NCI-H2196 treated with DMSO at 0.1 percent for 48 hours (cell line): Measurements from ENCODE around the gene MYO10.
"Not testable (repeated sequence)": the region's sequence is repeated elsewhere in the genome, so short reads cannot be mapped to it uniquely, and the experiment has no call there.

Source experiments
- DNase-seq: peaks from one replicate; lab custom pipeline; 2025; ENCODE audit not compliant: unreplicated experiment; lab: John Stamatoyannopoulos, UW

The MYO10 gene

DNA sequence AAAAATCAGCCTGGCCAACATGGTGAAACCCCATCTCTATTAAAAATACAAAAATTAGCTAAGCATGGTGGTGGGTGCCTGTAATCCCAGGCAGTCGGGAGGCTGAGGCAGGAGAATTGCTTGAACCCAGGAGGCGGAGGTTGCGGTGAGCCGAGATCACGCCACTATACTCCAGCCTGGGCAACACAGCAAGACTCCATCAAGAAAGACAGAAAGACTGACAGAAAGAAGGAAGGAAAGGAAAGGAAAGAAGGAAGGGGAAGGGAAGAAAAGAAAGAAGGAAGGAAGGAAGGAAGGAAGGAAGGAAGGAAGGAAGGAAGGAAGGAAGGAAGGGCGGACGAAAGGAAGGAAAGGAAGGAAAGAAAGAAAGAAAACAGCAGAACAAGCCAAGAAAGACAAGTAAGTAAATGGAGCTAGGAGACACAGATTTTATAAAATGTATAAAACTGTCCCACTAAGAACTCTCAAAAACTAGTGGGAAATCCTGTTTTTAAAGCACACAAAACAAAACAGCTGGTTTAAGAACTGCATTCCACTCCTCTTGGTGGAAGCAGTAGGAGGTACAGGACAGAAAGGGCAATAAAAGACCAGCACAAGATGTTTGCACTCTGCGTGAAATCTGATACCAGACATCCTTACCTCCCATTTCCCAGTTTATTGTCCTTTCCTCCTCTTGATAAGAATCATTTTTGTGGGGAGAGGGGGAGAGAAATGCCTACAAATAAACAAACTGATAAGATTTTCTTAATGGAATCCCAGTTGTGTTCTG lies 46.7 kb downstream of the MYO10 start:
- DNase-seq, result no peak

DNA sequence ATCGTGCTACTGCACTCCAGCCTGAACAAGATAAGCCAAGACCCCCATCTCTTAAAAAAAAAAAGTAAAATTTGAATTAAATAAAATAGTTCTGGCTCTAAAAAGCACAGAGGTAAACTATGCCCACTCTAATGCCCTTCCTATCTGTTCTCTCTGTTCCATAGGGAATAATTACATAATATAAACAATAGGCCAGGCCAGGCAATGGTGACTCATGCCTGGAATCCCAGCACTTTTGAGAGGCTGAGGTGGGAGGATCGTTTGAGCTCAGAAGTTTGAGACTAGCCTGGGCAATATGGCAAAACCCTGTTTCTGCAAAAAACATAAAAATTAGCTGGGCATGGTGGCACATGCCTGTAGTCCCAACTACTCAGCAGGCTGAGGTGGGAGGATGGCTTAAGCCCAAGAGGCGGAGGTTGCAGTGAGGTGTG lies 47.4 kb downstream of the MYO10 start:
- no peak for DNase-seq

DNA sequence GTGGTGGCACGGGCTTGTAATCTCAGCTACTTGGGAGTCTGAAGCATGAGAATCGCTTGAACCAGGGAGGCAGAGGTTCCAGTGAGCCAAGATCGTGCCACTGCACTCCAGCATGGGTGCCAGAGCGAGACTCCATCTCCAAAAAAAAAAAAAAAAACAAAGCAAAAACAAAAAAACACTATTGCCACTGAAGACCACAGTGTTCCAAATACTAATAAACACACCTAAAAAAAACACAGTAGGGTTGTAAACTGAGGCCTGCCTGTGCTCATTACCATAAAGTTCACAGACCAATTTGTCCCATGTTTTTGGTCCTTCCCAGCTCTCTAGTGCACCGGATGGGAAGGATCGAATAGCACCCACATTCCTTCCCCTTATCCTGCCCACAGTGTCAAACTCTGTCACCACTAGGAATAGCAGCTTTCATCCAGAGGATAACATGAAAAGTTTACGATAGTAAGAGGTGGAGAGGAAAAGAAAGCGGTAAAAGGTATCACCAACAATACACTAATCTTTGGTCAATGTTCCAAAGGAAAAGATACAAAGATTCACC lies 49.2 kb downstream of the MYO10 start:
- no peak for DNase-seq

DNA sequence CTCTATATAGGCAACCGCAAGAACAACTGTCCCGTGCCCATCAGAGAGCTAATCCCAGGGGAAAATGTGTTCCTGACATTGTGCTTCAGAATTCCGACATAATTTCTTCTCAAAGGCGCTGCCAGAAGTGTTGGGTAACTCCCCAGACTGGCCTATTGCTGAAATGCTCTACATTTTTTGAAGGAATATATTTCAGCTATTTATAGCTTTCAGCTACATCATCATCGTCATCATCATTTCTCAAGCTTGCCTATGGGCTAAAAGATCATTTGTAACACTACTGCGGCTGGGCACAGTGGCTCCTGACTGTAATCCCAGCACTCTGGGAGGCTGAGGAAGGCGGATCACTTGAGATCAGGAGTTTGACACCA lies 49.7 kb downstream of the MYO10 start:
- DNase-seq, result no peak

DNA sequence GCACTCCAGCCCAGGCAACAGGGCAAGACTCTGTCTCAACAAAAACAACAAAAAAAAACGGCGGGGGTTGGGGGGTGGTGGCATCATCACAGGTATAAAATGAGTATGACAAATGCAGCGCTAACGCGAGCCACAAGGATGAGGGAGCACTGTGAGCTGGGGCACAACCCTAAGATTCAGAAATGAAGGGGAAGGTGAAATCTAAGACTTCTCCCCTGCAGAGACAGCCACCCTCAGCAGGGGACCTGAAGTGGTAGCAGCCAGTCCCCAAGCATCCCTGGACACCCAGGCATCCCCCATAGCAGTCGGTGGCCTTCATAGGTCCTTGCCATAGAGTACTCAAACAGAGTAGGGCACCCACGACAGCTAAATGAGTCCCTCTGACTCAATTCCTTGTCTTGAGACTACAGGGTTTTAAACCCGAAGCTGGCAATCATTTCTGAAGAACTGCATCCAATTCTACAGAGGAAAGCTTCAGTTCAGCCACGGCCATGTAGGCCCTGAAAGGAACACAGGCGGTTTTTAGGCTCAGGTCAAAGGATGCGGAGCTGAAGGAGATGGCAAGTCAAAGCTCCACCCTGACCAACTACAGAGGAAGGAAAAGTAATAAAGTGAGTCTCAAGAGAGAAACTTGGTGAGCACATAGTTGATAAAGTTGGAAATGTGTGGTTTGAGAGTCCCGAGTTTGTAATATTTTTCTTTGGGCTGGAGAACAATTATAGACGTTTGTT lies 50.3 kb downstream of the MYO10 start:
- no peak for DNase-seq

DNA sequence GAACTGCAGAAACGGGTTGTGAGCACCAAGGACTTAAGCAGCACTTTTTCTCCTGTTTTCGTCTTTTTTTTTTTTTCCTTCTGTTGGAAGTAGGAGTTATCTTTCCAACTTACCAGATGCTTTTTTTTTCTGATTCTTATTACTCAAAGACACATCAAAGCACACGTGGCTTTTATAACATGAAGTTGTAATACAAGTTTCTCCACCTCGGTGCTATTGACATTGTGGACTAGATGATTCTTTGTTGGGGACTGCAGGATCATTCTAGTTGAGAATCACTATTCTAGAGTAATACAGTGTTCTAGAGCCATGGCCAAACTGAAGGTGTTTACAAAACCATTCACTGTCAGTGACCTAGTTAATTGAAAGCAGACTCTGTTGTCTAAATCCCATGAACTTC lies 51.5 kb downstream of the MYO10 start:
- DNase-seq, result no peak

DNA sequence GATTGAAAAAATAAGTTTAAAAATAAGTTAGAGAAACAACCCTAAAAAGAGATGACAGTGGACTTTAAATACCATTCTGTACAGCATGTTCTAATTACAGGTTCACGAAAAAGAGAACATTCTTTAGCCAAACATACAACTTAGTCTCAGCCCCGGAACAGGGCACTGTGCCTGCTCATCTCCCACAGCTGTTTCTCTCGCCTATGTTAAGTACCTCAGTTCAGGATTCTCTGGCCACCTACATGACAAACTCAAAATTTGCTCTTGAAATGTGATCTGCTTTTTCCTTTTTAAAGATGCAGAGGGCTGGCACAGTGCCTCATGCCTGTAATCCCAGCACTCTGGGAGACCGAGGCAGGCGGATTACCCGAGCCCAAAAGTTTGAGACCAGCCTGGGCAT lies 52.3 kb downstream of the MYO10 start:
- no peak for DNase-seq

DNA sequence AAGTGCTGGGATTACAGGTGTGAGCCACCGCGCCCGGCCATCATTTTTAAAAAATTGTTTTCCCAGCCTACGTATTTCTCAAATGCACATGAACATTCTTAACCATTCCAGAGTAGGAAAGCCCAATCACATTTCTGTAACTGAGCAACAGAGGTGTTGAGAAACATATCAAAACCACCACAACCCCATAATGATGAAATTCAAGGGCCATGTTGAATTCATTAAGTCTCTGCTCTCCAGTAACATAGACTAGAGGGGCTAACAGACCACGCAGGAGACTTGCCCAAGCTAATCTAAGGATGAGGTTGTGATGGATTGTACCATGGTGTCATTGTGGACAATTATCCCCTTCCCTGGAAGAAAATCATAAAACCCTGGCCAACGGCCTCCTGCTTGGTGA lies 52.9 kb downstream of the MYO10 start:
- DNase-seq, result no peak

DNA sequence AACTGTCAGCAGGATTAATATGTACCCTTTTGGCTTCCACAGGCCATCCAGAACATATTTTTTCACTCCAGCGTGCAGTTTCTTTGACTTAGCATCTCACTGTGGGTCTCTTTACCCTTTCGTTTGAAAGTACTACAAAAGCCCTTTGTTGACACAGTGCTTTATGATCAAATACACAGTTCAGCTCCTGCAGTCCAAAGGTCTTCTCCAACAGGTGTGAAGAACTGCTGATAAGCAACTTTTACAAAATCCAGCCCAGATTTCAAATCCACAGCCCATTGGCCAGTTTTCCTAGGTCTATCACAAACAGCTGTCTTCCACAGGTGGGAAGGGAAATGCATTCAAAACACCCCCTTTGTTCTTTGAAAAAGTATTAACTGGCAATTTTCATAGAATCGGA lies 54.8 kb downstream of the MYO10 start:
- no peak for DNase-seq

DNA sequence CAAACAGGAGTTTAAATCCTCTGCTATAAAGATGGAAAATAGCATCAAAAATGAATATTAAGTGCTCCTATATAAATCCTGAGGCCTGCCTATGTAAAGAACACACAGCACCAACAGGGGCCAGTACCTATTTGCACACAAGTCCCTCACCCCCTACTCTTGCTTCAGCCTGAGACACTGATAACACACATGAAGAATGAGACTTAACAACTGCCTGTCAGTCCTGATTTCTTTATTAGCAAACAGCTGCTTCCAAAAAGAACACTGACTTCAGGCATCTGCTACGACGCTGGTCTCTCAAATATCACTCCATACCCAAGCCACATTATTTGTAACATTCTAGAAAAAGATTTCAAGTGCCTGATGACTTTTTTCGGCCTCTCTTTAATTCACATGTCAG lies 55.5 kb downstream of the MYO10 start:
- DNase-seq, result no peak

DNA sequence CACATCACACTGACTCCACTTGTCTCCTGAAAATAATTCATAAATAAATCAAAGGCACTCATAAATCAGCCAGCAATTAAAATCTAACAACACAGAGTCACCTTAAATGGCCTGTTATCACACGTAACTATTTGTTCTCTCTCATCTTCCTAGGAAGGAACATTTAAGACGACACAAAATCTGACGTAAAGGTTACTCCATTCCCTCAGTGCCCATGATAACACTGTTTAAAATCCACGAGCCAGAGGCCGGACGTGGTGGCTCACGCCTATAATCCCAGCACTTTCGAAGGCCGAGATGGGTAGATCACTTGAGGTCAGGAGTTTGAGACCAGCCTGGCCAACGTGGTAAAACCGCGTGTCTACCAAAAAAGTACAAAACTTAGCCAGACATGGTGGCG lies 56.4 kb downstream of the MYO10 start:
- no peak for DNase-seq

DNA sequence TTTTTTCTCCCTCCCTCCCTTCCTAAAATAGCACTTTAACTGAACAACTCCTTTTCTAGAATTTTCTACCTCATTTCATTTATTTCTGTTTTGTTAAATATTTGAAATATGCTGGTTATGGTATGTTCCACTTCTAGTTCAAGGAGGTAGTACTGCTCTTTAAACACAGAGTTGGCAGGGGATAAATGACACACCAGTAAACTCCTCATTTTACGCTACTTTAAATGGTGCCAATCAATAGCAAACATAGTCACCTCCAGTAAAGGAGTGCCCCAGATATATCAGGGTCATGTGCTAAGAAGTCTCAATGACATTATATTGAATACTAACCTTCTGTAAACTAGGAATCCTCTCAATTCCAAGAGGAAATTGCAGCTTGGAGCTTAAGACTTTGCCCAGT lies 56.9 kb downstream of the MYO10 start:
- DNase-seq, result no peak

DNA sequence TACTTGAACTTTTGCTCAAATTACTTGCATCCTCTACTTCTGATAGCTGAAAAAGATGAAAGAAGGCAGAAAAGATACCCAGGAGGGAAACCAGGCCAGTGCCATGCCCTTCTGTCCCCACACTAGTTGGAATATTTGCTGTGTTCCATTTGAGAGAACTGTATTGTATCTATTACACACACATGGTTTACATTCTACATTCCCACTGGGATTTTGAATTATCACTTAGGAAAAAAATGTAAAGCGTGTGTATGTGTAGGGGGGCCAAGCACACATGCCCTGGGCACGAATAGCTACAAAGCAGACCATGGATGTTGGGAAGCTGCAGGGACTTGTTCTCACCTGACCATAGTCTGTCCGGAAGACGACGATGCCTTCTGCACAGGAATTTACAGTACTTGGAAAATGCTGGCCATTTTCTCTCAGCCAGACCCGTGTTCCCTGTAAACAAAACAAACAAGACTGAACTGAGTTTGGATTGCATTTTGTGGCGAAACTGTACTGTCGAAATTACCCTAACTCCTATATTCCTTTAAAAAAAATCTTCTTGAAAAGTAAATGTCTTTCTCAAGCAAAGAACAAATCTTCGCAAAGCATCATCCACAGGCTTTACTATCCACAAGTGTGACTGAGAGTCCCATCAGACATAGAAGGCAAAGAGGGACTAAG lies 58.7 kb downstream of the MYO10 start:
- no peak for DNase-seq

DNA sequence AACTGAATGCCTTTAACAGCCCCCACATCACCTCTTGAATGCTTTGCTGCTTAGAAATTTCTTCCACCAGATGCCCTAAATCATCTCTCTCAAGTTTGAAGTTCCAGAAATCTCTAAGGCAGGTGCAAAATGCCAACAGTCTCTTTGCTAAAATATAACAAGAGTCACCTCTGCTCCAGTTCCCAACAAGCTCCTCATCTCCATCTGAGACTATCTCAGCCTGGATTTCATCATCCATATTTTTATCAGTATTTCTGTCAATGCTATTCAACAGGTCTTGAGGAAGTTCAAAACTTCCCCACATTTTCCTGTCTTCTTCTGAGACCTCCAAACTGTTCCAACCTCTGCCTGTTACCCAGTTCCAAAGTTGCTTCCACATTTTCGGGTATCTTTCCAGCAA lies 61.7 kb downstream of the MYO10 start:
- not testable (repeated sequence) for DNase-seq

DNA sequence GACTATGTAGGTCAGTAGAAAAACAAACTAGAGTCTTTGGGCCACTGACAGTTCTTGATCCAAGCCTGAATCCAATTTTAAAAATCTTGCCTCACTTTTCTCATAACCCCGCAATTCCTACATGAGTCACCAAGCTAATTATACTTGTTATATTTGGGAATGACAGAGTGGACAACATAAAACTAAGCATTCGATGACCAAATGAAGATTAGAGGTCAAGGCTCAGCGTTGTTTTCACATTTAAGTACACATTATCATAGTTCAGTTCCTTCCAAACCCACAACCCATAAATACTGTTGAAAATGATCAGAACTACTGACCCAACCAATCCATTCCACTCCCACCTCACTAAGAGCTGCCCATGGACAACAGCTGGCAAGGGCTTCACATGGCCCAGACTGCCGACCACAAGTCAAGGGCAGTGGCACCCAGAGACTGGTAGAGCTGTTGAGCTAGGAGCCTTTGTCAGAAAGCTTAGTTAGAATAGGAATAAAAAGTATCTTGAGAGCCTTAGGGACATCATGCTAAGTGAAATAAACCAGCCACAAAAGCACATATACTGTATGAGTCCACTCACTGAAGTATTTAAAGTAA lies 64.2 kb downstream of the MYO10 start:
- DNase-seq, result no peak

DNA sequence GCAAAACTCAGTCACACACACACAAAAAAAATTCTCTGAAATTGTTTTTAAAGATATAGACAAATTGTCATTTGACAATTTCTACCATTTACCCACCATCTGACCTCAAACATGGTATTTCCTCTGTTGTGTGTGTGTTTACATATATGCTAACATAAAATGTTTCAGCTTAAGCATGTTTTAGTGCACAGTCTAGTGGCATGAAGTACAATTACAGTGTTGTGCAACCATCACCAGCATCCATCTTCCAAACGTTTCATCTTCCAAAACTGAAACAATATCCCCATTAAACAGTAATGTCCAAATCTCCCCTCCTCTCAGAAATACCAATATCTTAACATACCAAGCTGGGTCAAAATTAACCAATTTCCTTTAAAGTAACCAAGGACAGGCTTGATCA lies 65.2 kb downstream of the MYO10 start:
- DNase-seq, result no peak

DNA sequence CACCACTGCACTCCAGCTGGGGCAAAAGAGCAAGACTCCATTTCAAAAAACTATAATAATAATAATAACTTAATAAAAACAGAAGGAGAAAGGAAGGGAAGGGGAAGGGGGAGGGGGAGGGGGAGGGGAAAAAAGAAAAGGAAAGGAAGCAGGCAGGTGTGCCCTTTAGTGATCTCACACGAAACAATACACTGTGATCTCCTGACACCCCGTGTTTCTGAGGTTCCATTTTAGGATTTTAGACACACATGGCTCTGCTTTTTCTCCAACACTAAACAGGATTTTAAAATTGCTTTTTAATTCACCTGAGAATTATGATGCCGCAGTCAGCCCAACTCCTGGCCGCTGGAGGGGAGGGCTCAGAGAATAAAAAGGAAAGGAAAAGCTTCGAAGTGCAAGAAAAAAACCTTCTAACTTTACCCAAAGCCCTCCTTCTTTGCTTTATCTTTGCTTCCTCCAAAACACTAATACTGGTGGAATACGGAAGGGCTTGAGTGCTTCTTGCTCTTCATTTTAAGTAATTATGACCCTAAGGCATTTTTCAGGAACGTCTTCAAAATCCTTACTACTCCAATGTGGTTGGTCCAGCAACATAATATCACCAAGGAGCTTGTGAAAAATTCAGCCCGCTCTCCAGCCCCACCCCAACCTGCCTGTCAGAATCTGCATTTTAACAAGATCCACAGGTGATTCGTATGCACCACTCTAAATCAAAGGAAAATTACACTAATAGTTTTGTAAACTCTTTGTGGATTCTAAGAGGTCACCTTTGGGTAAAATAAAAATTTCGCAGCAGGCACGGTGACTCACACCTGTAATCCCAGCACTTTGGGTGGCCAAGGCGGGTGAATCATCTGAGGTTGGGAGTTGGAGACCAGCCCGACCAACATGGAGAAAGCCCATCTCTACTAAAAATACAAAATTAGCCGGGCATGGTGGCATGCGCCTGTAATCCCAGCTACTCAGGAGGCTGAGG lies 66.0 kb downstream of the MYO10 start:
- no peak for DNase-seq

DNA sequence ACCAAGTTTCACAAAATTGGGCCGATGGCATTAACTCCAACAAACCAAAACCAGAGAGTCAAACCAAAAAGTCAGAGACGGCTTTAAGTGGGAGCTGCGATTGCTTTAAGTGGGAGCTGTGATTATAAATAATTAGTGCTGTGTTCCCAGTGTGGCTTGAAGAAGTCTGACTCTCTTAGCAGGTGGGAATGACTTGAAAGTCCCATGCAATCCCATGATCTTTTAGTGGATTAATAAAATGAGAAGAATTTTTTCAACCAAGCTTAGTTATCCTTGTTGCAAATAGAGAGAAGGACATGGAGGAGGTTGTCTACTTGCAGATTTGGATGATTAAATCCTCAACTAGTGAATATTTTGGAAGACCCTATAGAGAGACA lies 68.5 kb downstream of the MYO10 start:
- no peak for DNase-seq

DNA sequence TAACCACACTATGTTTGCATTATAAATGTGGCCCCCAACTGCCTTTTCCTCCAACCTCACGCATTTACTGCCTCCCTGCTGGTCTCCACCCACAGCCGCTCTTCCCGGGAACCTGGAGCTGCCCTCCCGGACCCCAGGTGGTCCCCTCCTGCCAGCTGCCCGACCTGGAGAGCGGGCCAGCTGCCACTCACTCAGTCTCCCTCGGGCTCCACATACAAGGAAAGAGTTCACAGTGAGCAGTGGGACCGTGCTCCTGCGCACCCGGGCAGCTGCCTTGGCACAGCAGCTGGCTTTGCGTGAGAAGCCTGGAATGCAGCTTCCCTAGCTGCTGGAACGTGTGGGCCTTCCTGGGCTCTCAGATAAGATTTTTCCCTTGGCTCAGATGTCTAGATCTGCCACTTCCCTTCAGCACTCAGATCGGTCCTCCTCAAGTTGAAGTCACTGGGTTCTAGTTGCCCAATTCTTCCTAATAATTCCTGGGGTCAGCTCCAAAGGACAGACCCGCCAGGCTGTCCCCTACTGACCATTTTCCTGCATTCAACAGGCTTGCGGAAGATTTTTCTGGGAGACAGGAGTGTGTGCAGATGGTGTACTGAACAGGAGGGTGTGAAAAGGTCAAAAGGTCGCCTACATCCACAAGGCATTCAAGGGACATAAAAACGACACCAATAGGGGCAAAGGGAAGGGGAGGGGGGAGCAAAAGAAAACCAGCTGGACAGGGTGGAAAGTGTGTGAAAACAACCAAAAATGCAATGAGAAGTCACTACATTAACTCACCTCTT lies 69.1 kb downstream of the MYO10 start:
- DNase-seq, result no peak

DNA sequence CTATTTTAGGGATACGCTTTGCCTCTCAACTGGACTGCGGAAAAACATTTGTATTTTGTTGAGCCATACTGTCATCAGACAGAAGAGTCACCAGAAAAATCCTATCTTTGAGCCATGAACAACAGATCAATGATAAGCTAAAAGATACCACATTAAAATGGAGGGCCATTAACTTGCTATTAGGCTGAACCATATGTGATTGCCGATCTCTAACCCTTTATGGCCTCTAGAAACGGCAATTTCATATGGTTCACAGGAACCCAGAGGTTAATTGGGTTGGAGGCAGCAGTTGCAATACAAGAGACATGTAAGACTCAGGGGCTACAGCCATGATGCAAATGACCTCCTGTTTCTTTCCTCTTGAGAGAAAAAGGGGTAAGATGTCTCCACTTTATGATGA lies 69.8 kb downstream of the MYO10 start:
- no peak for DNase-seq
